ENCODE results near the gene PTK7.

GRCh38 chr6:43090559-43090956, 14.4 kb downstream of the PTK7 start:
- TF ChIP-seq ZNF274 (IDR thresholded peaks at IDR 0.05; ENCODE audit: low read depth, low read length) (no peak), YY1 (IDR thresholded peaks at IDR 0.05; ENCODE audit: insufficient read depth, insufficient read length) (no peak), SUZ12 (IDR thresholded peaks at IDR 0.05; ENCODE audit: extremely low read depth, insufficient read depth, insufficient read length) (no peak)
